Measurements from ENCODE around the gene HSFY2.
"Not testable (repeated sequence)": the region's sequence is repeated elsewhere in the genome, so short reads cannot be mapped to it uniquely, and the experiment has no call there.

The HSFY2 gene

GRCh38 chrY:18773635-18774034 is at the start of gene HSFY2:
HSFY2 (minus strand) TSS chrY:18773735; CDS start chrY:18773618, 117 bp downstream.
- DNase-seq (ENCODE audit: low read depth): not testable (repeated sequence)

- not testable (repeated sequence) for DNase-seq (ENCODE audit: low read depth)
Observed at GRCh38 chrY:18815751-18816150, 42.2 kb upstream of the HSFY2 start.

DNA sequence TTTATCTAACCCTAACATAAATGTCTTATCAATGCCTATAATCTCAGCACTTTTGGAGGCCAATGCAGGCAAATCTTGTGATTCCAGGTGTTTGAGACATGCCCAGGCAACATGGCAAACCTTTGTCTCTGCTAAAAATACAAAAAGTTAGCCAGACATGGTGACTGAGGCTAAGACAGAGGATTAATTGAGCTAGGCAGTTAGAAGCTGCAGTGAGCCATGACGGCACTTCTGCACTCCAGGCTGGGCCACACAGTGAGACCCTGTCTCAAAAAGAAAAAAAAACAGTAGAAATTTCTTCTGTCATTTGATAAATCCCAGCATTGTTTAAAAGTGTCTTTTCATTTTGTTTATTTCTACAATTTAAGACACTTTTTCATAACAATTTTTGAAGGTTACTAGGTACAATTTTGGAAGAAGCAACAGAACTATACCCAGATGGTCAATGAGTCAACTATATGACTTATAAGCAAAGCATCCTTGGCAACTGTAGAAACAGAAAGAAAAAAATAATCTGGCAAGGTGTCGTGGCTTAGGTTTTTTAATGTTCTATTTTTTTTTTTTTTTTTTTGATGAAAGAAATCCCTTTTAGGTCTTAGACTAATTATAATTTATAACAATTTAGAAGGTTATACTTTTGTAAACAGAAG is 15.3 kb upstream of the HSFY2 start:
- DNase-seq (ENCODE audit: low read depth): not testable (repeated sequence)

DNA sequence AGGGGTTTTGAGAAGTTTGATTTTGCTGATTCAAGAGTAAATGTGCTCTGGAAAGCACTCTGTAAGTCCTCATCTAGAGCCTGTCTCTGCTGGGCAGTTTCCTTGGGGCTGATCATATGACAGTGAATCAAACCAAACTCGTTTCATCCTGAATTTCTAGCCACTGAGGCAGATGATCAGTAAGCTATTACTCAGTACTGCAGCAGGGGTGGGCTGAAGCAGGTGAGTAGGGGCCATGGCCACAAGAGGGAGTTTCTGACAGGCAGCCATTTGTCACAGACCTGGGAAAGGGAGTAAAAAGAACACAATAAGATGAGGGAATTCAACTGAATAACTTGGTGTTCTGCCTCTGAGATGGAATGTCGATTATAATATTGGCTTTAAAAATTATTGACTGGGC is 19.5 kb downstream of the HSFY2 start:
- DNase-seq (ENCODE audit: low read depth): not testable (repeated sequence)

- DNase-seq (ENCODE audit: low read depth): not testable (repeated sequence)
Observed at GRCh38 chrY:18753133-18753815, 20.3 kb downstream of the HSFY2 start.

DNA sequence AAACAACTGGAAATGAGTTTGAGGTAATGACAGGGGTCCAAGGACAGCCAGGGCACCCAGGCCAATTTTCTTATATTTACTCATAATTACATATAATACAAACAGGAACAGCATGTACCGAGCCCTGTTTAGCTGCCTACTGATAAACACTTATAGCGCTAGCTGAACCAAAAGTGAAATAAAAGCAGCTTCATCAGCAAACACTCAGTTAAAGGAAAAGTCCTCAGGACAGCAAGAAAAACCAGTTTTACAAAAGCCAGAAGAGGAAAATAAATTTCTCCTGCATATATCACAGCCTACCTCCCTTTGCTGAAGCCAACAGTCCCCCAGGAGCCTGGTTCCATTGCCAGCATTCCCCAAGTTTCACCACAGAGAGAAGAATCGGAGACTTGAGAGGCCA is 49.8 kb downstream of the HSFY2 start:
- DNase-seq (ENCODE audit: low read depth): not testable (repeated sequence)
